NCI-H2171 treated with DMSO at 0.1 percent for 48 hours (cell line): ENCODE measurements around the gene ZCCHC3.
"Not testable (repeated sequence)": the region's sequence is repeated elsewhere in the genome, so short reads cannot be mapped to it uniquely, and the experiment has no call there.

Experiments
- DNase-seq: peaks from one replicate; lab custom pipeline; 2025; lab: John Stamatoyannopoulos, UW

Gene ZCCHC3, protein sequence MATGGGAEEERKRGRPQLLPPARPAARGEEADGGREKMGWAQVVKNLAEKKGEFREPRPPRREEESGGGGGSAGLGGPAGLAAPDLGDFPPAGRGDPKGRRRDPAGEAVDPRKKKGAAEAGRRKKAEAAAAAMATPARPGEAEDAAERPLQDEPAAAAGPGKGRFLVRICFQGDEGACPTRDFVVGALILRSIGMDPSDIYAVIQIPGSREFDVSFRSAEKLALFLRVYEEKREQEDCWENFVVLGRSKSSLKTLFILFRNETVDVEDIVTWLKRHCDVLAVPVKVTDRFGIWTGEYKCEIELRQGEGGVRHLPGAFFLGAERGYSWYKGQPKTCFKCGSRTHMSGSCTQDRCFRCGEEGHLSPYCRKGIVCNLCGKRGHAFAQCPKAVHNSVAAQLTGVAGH

GRCh38 chr20:297098-297924 is at the start of gene ZCCHC3:
ZCCHC3 (plus strand) TSS chr20:297570; CDS start chr20:297587, 17 bp downstream.
- peak; percentile 93 for DNase-seq

DNA sequence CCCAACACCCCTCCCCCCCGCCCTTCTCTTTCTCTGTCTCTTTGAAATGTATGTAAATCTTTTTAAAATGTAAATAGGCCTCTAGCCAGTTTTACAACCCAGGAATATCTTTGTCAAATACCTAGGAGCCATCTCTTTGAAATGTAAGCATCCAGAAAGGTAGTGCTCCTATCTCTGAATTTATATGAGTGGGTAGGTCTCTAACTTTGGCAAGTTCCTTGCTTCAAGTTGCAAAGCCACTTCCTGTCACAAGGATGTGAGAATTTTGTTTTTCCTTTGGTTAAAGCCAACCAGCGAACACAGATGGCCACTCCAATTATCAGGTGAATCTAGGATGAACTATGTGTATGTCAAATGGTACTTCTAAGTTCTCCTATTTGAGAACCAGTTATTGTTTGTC is 46.0 kb upstream of the ZCCHC3 start:
- DNase-seq = no peak

DNA sequence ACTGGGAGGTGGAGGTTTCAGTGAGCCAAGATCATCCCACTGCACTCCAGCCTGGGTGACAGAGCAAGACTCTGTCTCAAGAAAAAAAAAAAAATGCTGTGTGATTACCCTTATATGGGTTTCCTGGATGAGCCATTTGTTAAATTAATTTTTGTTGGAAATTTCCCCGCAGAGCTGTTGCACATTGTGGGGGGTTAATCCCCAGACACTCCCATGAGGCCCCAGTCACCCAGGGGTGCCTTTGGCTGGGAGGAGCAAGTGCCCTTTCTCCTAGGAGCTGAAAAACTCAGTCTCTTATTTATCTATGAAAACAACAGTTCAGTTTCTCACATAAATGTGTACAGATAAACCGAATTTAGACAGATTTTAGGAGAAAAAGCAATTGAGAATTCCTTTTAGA is 44.6 kb upstream of the ZCCHC3 start:
- DNase-seq = no peak

GRCh38 chr20:253447-253846 is 43.9 kb upstream of the ZCCHC3 start:
- DNase-seq = not testable (repeated sequence)

DNA sequence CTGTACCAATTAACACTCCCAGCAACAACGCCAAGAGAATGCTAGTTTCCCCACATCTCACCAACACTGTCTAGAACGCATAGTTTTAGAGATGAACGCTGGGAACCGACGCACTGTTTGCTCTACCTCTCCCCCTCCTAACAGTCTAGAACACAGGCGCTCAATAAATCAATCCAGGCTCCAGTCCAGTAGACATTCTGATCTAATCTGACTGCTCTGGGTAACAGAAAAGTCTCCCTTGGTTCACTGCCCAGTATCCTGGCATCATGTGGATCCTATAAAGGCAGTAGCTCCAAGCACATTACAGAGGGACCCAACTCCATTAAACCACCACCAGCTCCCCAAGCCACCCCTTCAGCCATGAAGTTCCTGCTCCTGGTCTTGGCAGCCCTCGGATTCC is 40.0 kb upstream of the ZCCHC3 start, which contains the start of gene DEFB132:
TSS of gene DEFB132 (plus strand) at position 306 of the 400 bp plus-strand sequence. CDS start at position 361, 55 bp downstream.
- DNase-seq = no peak

DNA sequence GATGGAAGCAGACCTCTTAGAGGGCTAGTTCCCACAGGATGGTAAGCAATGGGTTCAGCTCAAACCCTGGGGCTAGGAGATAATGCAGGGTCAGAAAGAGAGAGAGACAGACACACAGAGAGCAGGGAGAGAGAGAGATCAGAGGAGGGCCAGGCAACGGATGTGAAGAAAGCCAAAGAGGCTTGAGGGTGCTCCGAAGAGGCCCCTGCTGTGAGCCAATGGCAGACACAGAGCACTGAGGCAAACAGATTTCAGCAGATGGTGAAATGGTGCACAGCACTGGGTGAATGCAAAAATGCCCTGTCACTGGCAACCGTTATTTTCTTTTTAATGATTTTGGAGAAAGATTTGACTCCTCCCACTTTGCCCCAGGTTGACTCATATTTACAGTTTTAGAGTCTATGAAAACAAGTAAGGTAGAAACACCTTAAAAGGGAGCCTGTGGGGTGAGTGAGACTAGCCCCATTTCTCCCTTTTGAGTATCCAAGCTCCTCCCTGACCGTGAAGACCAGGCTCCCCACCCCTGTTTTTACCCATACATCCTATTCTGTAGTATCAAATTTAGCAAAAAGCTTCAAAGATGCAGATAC is 39.0 kb upstream of the ZCCHC3 start:
- DNase-seq = no peak

DNA sequence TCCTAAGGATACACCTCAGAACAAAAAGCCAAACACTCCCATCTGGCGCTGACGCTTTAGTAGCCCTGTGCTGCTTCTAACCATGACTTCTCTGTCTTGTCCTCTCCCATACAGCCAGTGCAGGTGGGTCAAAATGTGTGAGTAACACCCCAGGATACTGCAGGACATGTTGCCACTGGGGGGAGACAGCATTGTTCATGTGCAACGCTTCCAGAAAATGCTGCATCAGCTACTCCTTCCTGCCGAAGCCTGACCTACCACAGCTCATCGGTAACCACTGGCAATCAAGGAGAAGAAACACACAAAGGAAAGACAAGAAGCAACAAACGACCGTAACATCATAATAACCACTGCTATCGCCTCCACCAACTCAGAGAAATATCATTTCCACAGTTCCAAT is 38.4 kb upstream of the ZCCHC3 start:
- DNase-seq = no peak

GRCh38 chr20:259981-260380 is 37.4 kb upstream of the ZCCHC3 start:
- DNase-seq = no peak

DNA sequence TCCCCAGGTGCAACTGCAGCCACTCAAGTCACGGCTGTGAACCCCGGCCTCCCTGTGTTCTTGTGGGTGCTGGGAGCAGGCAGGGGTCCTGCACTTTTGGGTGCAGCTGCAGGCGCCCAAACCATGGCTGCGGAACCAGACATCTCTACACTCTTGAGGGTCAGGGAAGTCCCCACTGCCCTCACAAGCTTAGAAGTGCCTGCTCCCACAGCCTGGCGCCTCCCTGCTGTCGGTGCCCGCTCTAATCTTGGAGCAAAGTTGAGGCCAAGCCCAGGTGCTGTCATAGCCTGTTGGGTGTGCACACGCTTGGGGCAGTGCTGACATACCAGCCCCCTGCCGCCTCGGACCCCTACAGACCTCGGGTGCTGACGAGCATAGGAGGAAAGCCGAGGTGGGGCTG is 33.7 kb upstream of the ZCCHC3 start:
- no peak for DNase-seq

DNA sequence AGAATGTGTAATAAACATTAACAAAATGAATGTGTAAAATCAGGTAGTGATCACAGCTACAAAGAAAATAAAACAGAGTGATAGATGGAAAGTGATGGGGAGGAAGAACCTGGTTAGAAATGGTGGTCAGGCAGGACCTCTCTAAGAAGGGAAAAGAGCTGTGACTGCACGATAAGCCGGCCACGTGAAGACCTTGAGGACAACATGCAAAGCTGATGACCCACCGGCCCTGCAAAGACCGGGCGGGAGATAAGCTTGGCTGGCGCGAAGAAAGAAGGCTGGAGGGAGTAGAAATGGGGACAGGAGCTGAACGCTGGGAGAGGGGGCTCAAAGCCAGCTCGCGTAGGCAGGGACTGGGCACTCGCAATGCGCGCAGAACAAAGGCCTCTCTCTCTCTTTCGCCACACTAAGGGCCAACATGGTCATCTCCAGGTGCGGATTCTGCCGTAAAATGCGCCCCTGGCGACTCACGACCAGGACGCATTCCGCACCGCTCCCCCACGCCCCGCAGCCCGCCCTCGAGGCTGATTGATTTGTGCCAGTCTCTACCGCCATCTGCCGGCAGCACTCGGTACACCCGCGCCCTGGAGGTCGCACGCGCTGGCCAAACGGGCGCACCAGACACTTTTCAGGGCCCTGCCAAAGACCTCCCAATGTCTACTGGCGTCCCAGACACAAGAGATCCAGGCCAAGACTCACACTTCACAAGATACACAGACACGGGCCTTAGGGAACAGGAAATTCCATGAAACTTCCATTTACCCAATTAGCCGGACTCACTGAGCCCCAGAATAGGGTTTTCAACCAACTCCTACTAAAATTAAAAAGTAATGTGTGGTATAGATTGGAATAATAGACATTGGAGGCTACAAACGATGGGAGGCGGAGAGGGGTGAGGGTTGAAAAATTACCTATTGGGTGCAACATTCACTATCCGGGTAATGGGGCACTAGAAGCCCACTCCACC is 30.5 kb upstream of the ZCCHC3 start:
- peak; percentile 90 for DNase-seq

DNA sequence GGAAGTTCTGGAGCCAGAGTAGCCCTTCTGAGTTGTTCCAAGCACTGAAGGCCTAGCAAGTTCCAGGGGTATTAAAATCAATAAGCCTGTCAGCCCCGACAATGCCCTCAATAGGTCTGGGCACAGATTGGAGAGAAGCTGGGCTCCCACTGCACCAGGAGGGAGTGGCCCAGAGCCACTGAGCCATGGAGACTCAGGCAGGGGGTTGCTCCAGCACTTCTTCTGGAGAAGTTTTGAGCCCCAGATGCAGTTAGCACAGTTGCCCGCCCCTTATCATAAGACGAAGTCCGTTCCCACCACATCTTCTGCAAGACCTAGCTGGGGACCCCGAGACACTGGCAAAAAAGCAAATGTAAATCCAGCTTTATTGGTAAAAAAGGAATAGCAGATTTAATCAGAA is 26.9 kb upstream of the ZCCHC3 start:
- no peak for DNase-seq

DNA sequence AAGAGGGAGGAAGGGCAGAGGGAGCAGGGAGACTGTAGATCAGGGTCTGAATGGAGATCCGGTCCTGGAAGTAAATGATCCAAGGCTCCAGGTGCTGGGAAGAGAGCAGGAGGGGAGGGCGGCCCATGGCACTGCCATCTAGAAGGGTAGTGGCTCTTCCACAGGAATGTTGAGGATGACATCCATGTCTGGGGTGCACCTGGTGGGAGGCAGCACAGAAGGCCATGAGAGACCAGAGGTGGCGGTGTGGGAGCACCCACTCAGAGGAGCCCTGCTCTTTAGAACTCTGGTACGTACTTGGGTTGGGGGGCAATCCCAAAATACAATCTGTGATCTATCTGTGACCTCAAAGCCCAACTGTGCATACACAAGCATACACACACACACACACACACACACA is 26.3 kb upstream of the ZCCHC3 start:
- no peak for DNase-seq

- no peak for DNase-seq
Measured at GRCh38 chr20:271528-271927, 25.8 kb upstream of the ZCCHC3 start.

- DNase-seq = no peak
Measured at GRCh38 chr20:272718-273117, 24.7 kb upstream of the ZCCHC3 start.

- DNase-seq = no peak
Measured at GRCh38 chr20:273884-274283, 23.5 kb upstream of the ZCCHC3 start.

DNA sequence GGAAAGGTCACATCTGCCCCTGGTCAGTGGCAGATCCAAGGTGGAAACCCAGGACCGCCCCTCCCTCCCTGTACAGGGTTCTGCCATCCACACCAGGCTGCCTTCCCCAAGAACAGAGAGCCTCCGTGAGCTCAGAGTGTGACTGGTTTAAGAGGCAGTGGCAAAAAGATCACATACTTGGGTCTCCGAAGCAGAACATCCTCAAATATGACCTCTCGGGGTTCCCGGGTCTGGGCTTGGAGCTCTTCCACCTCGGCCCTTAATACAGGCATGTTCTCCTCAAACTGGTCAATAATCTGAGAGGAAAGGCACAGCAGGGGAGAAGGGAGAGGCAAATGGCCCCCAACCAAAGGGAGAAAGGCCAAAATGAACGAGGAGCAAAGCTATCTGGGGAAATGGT is 21.6 kb upstream of the ZCCHC3 start:
- DNase-seq = no peak

GRCh38 chr20:276620-277495 is 20.5 kb upstream of the ZCCHC3 start:
- no peak for DNase-seq

- DNase-seq = no peak
Measured at GRCh38 chr20:277496-277781, 19.9 kb upstream of the ZCCHC3 start.

DNA sequence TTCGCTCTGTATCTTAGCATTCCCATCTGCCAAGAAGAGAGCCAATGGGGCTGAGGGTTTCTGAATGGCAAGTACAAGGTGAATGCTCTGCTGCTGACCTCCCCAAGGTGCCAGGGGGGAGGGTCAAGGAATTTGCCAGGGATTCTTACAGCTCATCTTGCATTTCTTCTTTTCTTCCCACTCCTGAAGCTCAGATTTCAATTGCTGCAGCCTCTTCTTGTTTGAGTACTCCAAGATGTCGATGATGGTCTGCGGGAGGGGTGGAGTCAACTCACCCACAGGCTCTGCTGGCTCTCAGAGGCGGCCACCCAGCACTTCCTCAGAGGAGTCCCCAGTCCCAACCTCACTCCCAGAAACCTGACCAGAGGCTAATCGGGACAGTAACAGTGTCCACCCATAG is 19.2 kb upstream of the ZCCHC3 start:
- no peak for DNase-seq

DNA sequence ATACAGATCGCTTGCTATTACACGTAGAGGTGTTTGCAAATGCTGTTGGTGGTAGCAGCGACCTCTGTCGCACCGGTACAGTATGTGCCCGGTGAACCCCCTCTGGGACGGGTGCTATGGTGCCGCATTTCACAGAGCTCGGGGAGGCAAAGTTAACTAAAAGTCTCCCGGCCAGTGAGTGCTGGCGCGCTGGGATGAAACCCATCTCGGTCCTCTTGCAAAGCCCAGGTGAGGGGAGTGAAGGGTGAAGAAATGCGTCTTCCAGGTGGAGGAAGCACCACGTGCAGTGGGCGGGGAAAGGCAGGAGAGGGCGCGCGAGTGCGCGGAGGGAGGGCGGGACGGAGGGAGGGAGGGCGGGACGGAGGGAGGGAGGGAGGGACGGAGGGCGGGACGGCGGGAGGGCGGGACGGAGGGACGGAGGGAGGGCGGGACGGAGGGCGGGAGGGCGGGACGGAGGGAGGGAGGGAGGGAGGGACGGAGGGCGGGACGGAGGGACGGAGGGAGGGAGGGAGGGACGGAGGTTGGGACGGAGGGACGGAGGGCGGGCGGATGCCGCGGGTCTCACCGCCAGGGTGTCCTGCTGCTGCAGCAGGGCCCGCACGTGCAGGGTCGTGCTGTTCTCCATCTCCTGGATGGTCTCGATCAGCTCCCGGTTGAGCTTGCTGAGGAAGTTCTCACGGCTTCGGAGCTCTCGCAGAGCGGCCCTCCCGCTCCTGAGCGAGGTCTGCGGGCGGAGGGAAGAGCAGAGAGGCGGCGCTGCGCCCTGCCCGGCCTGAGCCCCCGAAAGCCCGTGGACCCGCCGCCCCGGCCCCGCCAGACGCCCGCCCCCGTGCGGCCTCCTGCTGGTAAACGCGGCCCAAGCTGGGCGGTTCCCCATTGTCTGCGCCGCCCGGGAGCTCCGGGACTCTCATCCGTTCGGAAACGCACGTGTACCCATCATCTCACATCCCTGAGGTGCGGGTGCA is 18.5 kb upstream of the ZCCHC3 start:
- no peak for DNase-seq
